NCI-H2196 (cell line): ENCODE results near the gene TMEM151A.
"Not testable (repeated sequence)": the region's sequence is repeated elsewhere in the genome, so short reads cannot be mapped to it uniquely, and the experiment has no call there.

Source experiments
- DNase-seq: peaks from one replicate; lab custom pipeline; 2025; ENCODE audit not compliant: unreplicated experiment; lab: John Stamatoyannopoulos, UW

TMEM151A gene

GRCh38 chr11:66267039-66267378 is 24.7 kb upstream of the TMEM151A start:
- no peak for DNase-seq

- DNase-seq, result peak; percentile 76
Observed at GRCh38 chr11:66267379-66268243, 24.1 kb upstream of the TMEM151A start.

GRCh38 chr11:66268244-66268951 is 23.3 kb upstream of the TMEM151A start, which contains the start of gene RAB1B:
Gene RAB1B (plus strand): TSS chr11:66268639. CDS start chr11:66268680, 41 bp downstream.
- peak; percentile 100 for DNase-seq

GRCh38 chr11:66268952-66269905 is 22.5 kb upstream of the TMEM151A start:
- no peak for DNase-seq

GRCh38 chr11:66271816-66272215 is 19.9 kb upstream of the TMEM151A start:
- no peak for DNase-seq

DNA sequence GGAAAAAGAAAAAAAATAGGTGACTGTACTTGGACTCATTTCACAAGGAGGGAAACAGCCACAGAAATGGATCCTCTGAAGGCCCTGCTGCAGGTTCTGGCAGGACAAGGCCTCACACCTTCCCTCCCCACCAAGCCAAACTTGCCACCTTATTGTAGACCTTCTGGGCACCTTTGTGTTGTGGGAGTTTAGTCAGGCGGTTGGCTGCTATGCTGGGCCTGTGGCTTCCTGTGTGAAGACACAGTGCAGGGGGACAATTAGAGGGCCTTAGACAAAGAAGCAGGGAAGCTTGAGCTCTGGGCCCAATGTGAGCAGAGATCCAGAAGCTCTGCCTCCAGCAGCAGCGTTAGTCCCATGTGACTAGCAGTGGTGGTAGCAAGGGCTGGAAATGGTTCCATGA is 19.1 kb upstream of the TMEM151A start:
- no peak for DNase-seq

- DNase-seq, result no peak
Observed at GRCh38 chr11:66274219-66274618, 17.5 kb upstream of the TMEM151A start.

DNA sequence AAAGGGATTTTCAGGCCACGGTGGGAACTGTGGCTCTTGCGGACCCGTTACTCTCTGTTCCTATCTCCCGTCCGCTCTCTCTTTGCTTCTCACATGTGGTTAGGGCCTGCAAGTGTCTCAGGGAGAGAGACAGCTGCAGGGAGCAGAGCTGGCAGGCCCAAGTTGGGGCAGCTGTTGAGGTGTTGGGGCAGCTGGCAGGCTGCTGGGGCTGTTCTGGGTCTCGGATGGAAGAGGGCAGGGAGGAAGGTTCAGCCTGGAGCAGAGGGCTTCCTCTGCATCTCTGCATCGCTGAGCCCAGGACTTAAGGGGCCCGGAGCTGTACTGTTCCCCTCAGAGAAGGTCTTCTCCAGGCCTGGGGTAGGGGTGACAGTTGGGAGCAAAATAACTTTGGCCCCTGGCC is 16.3 kb upstream of the TMEM151A start:
- no peak for DNase-seq

DNA sequence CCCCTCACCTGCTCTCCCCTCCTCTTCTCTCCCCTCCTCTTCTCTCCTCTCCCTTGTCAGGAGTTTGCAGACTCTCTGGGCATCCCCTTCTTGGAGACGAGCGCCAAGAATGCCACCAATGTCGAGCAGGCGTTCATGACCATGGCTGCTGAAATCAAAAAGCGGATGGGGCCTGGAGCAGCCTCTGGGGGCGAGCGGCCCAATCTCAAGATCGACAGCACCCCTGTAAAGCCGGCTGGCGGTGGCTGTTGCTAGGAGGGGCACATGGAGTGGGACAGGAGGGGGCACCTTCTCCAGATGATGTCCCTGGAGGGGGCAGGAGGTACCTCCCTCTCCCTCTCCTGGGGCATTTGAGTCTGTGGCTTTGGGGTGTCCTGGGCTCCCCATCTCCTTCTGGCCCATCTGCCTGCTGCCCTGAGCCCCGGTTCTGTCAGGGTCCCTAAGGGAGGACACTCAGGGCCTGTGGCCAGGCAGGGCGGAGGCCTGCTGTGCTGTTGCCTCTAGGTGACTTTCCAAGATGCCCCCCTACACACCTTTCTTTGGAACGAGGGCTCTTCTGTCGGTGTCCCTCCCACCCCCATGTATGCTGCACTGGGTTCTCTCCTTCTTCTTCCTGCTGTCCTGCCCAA is 15.6 kb upstream of the TMEM151A start:
- DNase-seq, result no peak

GRCh38 chr11:66276619-66277018 is 15.1 kb upstream of the TMEM151A start:
- not testable (repeated sequence) for DNase-seq

GRCh38 chr11:66277064-66277463 is 14.6 kb upstream of the TMEM151A start:
- not testable (repeated sequence) for DNase-seq

DNA sequence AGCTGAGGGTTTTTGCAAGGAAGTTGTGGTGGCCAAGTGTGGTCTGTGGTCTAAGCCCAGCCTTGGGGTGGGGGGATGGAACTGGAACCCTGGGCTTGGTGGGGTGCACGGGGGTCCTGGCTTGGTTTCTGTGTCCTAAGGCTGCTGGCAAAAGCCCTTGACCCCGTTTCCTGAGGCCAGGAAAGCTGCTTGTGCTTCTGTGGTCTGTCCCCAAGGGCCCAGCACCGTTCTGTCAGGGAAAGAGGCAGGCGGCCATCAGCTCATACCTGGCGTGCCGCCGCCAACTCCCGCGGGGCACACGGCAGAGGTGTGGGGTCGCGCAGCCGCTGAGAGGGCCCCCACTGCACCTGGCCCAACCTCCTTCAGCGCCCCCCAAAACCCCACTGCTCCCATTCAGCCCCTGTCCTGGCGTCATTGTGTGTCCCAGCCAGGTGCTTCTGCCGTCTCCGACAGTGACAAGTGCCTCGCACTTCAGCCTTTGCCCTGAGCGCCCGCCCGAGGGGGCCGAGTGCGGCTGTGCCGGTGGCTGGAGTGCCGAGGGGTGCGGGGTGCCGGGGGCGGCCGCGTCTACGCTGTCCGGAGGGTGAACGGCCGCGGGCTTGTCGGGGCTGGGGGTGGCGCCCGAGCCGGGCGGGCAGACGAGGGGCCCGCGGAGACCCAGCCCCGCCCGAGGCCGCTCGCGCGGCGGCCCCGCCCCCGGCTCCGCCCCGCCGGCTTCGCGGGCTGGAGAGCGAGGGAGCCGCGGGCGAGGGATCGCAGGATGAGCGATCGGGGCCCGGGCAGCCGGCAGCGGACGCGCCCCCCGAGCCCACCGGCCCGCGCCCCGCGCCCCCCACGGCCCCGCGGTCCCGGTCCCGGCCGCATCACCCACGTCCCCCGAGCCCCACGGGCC is 14.0 kb upstream of the TMEM151A start, which contains the start of gene CNIH2:
TSS of gene CNIH2 (plus strand) at position 705 of the 892 bp plus-strand sequence. CDS start 282 bp downstream, outside the sequence.
- peak; percentile 68 for DNase-seq

DNA sequence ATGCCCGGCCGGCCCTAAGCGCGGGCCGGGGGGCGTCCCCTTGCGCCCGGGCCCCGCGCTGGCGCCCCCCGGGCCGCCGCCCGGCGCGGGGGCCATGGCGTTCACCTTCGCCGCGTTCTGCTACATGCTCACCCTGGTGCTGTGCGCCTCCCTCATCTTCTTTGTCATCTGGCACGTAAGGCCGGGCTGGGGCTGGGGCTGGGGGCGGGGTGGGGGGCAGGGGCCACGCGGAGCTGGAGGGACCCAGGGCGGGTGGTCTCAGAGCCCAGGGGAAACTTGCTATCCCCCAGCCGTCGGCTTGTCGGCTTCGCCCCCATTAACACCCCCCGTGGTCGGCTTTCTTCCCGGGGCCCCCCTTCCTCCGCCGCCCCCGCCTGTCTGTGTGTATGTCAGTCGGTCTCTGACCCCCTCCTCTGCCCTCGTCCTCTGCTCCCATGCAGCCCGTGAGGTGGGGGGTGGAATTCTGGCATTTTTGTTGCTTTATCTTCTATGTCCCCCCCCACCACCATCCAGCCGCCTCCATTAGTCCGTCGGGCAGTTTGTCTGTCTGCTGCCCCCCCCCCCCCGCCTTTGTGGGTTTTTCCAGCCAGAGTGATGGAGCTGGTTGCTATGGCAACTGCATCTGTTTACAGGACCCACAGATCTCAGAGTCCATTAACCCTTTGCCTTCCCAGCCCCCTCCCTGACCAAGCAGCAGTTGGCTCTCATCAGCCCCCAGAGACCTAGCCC is 13.2 kb upstream of the TMEM151A start:
- DNase-seq, result no peak

- no peak for DNase-seq
Observed at GRCh38 chr11:66279092-66279734, 12.5 kb upstream of the TMEM151A start.

DNA sequence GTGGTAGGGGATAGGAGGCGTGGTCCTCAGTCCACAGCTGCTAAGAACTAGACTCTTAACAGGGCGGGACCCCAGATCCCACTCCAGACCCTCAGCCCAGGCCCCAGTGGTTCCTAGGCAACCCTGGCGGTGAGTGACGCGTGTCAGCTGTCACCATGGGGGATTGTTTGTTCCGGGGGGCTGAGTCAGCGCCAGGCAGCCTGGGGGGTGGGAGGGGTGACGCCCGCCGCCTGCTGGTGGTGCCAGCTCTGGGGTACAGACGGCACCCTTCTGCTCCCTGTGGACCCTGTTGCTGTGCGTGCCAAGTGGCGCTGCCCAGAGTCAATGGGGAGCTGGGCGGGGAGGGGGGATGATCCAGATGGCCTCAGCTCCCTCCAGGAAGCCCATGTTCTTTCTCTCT is 11.3 kb upstream of the TMEM151A start:
- no peak for DNase-seq

DNA sequence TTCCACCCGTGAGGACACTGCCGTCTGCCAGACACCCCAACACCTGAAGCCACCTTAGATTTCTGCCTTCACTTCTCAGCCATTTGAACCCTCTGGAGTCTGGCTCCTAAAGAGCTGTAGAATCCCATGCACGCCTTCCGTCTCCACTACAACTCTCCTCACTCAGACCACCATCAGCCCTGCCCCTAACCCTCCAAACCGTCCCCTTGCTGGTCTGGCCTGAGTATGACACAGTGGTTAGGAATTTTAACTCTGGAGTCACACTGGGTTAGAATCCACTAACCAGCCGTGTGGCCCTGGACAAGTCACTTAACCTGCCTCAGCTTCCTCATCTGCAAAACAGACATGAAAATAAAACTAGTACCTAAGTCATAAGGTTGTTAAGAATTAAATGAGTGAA is 10.7 kb upstream of the TMEM151A start:
- no peak for DNase-seq

- no peak for DNase-seq
Observed at GRCh38 chr11:66281776-66282467, 9.8 kb upstream of the TMEM151A start.
